Measurements from ENCODE around the gene TBC1D8. TPM values are rescaled to one million over a fixed set of nuclear protein-coding genes. Genes with fewer than 3 reads are reported as not detected.

TBC1D8 gene
- total and polyA plus RNA-seq, 9 donors: 18.3 to 26.6 (median 20.6) TPM

- H3K4me3 ChIP-seq (ENCODE audit: low read length): peak overlapping the region; percentile 68
- peak overlapping the region; percentile 85 for H3K27ac ChIP-seq (ENCODE audit: low read length)
- H3K9me3 ChIP-seq (replicated peaks; ENCODE audit: control insufficient read depth, low read depth, low read length): no peaks in the 10 kb centered on the region
- WGBS (ENCODE audit: insufficient coverage): under 1% methylated on average over 11 of the region's 14 CpGs
- peaks cover 37% of the 10 kb centered on the region for H3K4me1 ChIP-seq (ENCODE audit: control insufficient read depth, insufficient read depth, low read length)
- peaks cover 6% of the 10 kb centered on the region for H3K27me3 ChIP-seq (ENCODE audit: control insufficient read depth, insufficient read depth, low read length)
- H3K36me3 ChIP-seq (ENCODE audit: control insufficient read depth, insufficient read depth, low read length): no peaks in the 10 kb centered on the region
- peak; percentile 43 for DNase-seq
Measured at GRCh38 chr2:101151859-101152271, 683 bp upstream of the TBC1D8 start.

DNA sequence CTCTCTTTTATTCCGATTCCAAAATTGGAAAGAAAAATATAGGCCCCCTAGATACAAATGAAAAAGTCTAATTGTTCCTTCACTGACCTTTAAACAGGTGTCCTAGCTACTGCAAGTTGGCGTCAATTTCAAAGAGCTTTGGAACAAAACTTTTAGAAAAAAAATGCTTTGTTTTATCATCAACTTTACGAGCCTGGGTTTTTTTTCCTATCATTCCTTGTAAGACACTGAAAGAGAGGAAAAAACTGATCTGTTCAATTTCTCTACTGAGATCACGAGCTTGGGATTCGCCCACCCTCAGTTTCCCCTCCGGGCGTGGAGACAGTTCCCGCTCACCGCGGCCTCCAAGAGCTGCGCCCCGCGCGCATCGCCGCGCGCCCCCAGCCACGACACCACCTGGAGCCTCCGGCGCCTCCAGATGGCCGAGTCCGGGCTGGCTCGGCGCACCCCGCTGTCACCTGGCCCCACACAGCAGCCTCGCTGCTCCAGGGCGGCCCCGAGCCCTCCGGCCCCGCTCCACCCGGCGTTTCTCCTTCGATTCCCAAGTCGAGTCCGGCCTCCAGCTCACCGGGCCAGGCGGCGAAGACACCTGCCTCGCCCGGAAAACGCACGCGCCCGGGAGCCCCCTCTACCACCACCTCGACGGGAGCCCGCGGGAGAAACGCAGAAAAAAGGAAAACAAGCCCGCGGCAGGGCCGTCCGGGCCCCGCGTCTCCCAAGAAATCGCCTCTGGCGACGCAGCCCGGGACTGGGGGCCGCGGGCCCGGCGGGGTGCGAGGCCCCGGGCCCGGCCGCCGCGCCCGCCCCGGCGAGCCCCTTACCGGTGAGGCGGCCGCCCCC, 656 bp downstream of the TBC1D8 start:
- DNase-seq: peak; percentile 44

GRCh38 chr2:101149241-101150192, 1.7 kb downstream of the TBC1D8 start:
- Histone ChIP-seq H3K4me1 (ENCODE audit: control insufficient read depth, insufficient read depth, low read length) (peaks cover 35% of the 10 kb centered on the region), H3K27me3 (ENCODE audit: control insufficient read depth, insufficient read depth, low read length) (peaks cover 6% of the 10 kb centered on the region), H3K27ac (ENCODE audit: low read length) (peak overlapping the region; percentile 62), H3K36me3 (ENCODE audit: control insufficient read depth, insufficient read depth, low read length) (no peaks in the 10 kb centered on the region), H3K9me3 (replicated peaks; ENCODE audit: control insufficient read depth, low read depth, low read length) (no peaks in the 10 kb centered on the region), H3K4me3 (ENCODE audit: low read length) (peak overlapping the region; percentile 82)
- 76% methylated on average over 18 of the region's 21 CpGs for WGBS (ENCODE audit: insufficient coverage)
- peak; percentile 40 for DNase-seq

More for the DNA sequence above, 656 bp downstream of the TBC1D8 start:
- WGBS (ENCODE audit: insufficient coverage): under 1% methylated on average over 67 of the region's 76 CpGs
- Histone ChIP-seq H3K27me3 (ENCODE audit: control insufficient read depth, insufficient read depth, low read length) (peaks cover 6% of the 10 kb centered on the region), H3K27ac (ENCODE audit: low read length) (peak overlapping the region; percentile 62), H3K9me3 (replicated peaks; ENCODE audit: control insufficient read depth, low read depth, low read length) (no peaks in the 10 kb centered on the region), H3K4me1 (ENCODE audit: control insufficient read depth, insufficient read depth, low read length) (peaks cover 37% of the 10 kb centered on the region), H3K36me3 (ENCODE audit: control insufficient read depth, insufficient read depth, low read length) (no peaks in the 10 kb centered on the region), H3K4me3 (ENCODE audit: low read length) (peak overlapping the region; percentile 82)

DNA sequence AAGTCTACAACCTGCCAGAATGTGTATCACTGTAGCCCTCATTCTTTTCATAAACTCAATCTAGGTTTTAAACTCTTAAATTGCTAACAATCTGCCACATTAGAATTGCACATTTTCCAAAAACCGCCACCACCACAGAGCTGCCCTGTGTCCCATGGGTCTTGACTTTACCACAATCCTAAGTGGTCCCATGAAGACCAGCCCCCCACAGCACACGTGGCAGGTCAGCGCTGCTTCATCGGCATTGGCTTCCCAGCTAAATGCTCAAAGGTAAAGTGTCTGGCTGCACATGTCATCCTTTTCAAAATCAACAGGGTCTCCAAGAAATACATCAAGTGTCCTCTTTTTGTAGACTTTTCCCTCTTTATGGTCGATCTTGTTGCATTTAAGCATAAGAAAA, 2.4 kb downstream of the TBC1D8 start:
- WGBS (ENCODE audit: insufficient coverage): 91% methylated on average over 4 of the region's 5 CpGs
- H3K4me1 ChIP-seq (ENCODE audit: control insufficient read depth, insufficient read depth, low read length): peaks cover 31% of the 10 kb centered on the region
- H3K27me3 ChIP-seq (ENCODE audit: control insufficient read depth, insufficient read depth, low read length): peaks cover 6% of the 10 kb centered on the region
- H3K27ac ChIP-seq (ENCODE audit: low read length): no peak overlapping the region
- DNase-seq: no peak
- no peak overlapping the region for H3K4me3 ChIP-seq (ENCODE audit: low read length)
- no peaks in the 10 kb centered on the region for H3K36me3 ChIP-seq (ENCODE audit: control insufficient read depth, insufficient read depth, low read length)
- no peaks in the 10 kb centered on the region for H3K9me3 ChIP-seq (replicated peaks; ENCODE audit: control insufficient read depth, low read depth, low read length)

DNA sequence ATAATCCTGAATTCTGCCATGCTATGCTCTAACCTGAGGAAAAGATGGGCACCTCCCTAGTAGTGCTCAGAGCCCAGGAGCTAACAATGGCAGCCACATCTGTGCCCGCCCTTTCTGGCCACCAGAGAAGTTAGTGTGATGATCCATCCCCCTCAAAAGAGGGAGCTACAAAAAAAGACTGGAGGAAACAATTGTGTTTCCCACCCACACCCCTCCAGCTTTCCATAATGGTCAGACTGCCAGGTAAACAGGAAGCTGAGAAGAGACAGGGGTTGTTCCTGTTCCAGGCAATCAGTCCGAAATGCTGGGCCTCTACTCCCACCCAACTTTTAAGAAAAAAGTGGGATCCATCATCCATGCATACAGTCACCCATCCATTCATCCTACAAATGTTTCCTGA, 3.2 kb downstream of the TBC1D8 start:
- peaks cover 25% of the 10 kb centered on the region for H3K4me1 ChIP-seq (ENCODE audit: control insufficient read depth, insufficient read depth, low read length)

GRCh38 chr2:101147062-101147461, 4.1 kb downstream of the TBC1D8 start:
- H3K4me1 ChIP-seq (ENCODE audit: control insufficient read depth, insufficient read depth, low read length): peaks cover 16% of the 10 kb centered on the region
- no peaks in the 10 kb centered on the region for H3K36me3 ChIP-seq (ENCODE audit: control insufficient read depth, insufficient read depth, low read length)
- H3K27ac ChIP-seq (ENCODE audit: low read length): no peak overlapping the region
- no peaks in the 10 kb centered on the region for H3K9me3 ChIP-seq (replicated peaks; ENCODE audit: control insufficient read depth, low read depth, low read length)
- peaks cover 6% of the 10 kb centered on the region for H3K27me3 ChIP-seq (ENCODE audit: control insufficient read depth, insufficient read depth, low read length)
- no peak overlapping the region for H3K4me3 ChIP-seq (ENCODE audit: low read length)
- 92% methylated on average over 2 of the region's 11 CpGs for WGBS (ENCODE audit: insufficient coverage)
- DNase-seq: no peak

More for the DNA sequence above, 3.2 kb downstream of the TBC1D8 start:
- Histone ChIP-seq H3K4me3 (ENCODE audit: low read length) (no peak overlapping the region), H3K27me3 (ENCODE audit: control insufficient read depth, insufficient read depth, low read length) (peaks cover 6% of the 10 kb centered on the region), H3K27ac (ENCODE audit: low read length) (no peak overlapping the region), H3K9me3 (replicated peaks; ENCODE audit: control insufficient read depth, low read depth, low read length) (no peaks in the 10 kb centered on the region), H3K36me3 (ENCODE audit: control insufficient read depth, insufficient read depth, low read length) (no peaks in the 10 kb centered on the region)
- no peak for DNase-seq
- 60% methylated on average over 1 of the region's 2 CpGs for WGBS (ENCODE audit: insufficient coverage)

GRCh38 chr2:101146535-101146934, 4.6 kb downstream of the TBC1D8 start:
- H3K27ac ChIP-seq (ENCODE audit: low read length): no peak overlapping the region
- H3K4me3 ChIP-seq (ENCODE audit: low read length): no peak overlapping the region
- peaks cover 11% of the 10 kb centered on the region for H3K4me1 ChIP-seq (ENCODE audit: control insufficient read depth, insufficient read depth, low read length)
- WGBS (ENCODE audit: insufficient coverage): 100% methylated on average over 1 of the region's 2 CpGs
- H3K27me3 ChIP-seq (ENCODE audit: control insufficient read depth, insufficient read depth, low read length): peaks cover 6% of the 10 kb centered on the region
- no peak for DNase-seq
- no peaks in the 10 kb centered on the region for H3K9me3 ChIP-seq (replicated peaks; ENCODE audit: control insufficient read depth, low read depth, low read length)
- no peaks in the 10 kb centered on the region for H3K36me3 ChIP-seq (ENCODE audit: control insufficient read depth, insufficient read depth, low read length)

DNA sequence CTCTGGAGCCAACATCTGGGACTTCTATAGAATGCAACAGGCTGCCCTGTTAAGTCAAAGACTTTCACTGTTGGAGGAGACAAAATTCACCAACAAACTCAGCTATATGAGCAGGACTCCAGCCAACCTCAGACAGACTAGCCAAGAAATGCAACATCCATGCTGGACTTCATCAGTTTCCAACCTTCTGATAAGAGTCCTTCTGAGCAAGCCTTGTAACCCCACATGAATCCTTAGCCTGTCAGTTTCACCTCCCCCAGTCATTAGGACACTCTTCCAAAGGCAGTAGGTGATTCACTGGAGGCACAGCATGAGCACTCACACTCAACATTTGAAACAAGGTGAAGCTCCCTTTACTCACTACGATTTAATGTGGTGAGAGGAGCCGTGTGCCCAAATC, 5.8 kb downstream of the TBC1D8 start:
- DNase-seq: no peak
- Histone ChIP-seq H3K36me3 (ENCODE audit: control insufficient read depth, insufficient read depth, low read length) (no peaks in the 10 kb centered on the region), H3K27ac (ENCODE audit: low read length) (no peak overlapping the region), H3K27me3 (ENCODE audit: control insufficient read depth, insufficient read depth, low read length) (peaks cover 6% of the 10 kb centered on the region), H3K4me3 (ENCODE audit: low read length) (no peak overlapping the region), H3K4me1 (ENCODE audit: control insufficient read depth, insufficient read depth, low read length) (peaks cover 12% of the 10 kb centered on the region), H3K9me3 (replicated peaks; ENCODE audit: control insufficient read depth, low read depth, low read length) (no peaks in the 10 kb centered on the region)
- no CpG with 5 or more reads among the region's 2 CpGs for WGBS (ENCODE audit: insufficient coverage)

- Histone ChIP-seq H3K9me3 (replicated peaks; ENCODE audit: control insufficient read depth, low read depth, low read length) (no peaks in the 10 kb centered on the region), H3K27me3 (ENCODE audit: control insufficient read depth, insufficient read depth, low read length) (no peaks in the 10 kb centered on the region), H3K27ac (ENCODE audit: low read length) (no peak overlapping the region), H3K4me1 (ENCODE audit: control insufficient read depth, insufficient read depth, low read length) (peaks cover 7% of the 10 kb centered on the region), H3K36me3 (ENCODE audit: control insufficient read depth, insufficient read depth, low read length) (no peaks in the 10 kb centered on the region), H3K4me3 (ENCODE audit: low read length) (no peak overlapping the region)
- DNase-seq: no peak
- no CpG with 5 or more reads among the region's 2 CpGs for WGBS (ENCODE audit: insufficient coverage)
Measured at GRCh38 chr2:101142163-101142562, 9.0 kb downstream of the TBC1D8 start.

Data from muscle of leg (tissue), 11 donors.